ENCODE data around the gene LRFN2.

GRCh38 chr6:40432982-40433381, 154.2 kb downstream of the LRFN2 start:
- TF ChIP-seq CTCF (IDR thresholded peaks at IDR 0.05) (no peak), EZH2 (IDR thresholded peaks at IDR 0.05; ENCODE audit: borderline replicate concordance, insufficient read depth, low read depth, low read length, poor library complexity, severe bottlenecking) (no peak)
